CD4-positive, alpha-beta T cell treated with Interleukin-15 for 1 hour (primary cell): ENCODE data around the gene FOXF2.
"Not testable (repeated sequence)": the region's sequence is repeated elsewhere in the genome, so short reads cannot be mapped to it uniquely, and the experiment has no call there.

ENCODE experiments used
- DNase-seq: peaks from one replicate; pipeline ENCODE4 v3.0.0-alpha.2; 2020

FOXF2 gene

DNA sequence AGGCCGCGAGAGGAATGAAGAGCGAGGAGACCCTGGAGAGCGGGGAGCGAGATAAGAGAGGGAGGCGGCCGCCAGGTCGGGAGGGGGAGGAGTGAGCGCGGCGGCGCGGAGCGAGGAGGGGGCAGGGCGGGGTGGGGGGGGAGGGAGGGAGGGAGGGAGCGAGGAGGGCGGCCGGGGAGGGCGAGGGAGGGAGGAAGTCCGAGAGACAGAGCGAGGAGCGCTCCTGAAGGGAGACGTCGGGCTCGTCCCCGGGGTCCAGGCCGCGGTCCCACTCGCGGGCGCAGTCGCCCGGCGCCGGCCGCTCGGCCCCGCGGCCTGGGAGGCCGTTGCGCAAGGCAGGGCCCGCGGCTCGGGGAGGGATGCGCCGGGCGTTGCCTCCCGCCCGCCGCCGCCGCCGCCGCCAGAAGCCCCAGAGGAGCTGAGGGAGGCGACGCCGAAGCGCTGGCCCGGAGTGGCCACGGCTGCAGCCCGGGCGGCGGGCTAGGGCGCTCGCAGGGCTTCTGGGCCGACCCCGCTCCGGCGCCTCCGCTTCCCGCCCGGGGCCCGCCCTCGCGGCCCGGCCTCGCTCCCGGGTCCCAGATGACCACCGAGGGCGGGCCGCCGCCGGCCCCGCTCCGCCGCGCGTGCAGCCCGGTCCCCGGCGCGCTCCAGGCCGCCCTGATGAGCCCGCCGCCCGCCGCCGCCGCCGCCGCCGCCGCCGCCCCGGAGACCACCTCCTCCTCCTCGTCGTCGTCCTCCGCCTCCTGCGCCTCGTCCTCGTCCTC is at the start of gene FOXF2:
Gene FOXF2, plus strand, starts transcription at position 208 of the 764 bp plus-strand sequence. Its CDS starts 372 bp downstream, at position 580.
- no peak for DNase-seq

DNA sequence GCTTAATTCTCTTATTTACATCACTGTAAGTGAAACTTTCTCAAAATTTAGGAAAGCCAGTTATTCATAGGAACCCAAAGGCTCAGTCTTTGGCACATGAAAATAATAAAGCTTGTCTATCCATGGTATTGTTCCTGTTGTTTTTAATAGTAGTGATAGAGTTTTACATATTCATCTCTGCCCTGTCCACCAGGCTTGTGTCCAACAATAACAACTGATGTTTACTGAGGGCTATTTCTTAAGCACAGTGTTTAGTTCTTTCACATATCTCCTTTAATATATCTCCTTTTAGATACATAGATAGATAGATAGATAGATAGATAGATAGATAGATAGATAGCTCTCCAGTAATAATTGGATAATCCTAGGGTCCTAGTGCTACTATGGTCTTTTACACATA is 43.3 kb upstream of the FOXF2 start:
- no peak for DNase-seq

DNA sequence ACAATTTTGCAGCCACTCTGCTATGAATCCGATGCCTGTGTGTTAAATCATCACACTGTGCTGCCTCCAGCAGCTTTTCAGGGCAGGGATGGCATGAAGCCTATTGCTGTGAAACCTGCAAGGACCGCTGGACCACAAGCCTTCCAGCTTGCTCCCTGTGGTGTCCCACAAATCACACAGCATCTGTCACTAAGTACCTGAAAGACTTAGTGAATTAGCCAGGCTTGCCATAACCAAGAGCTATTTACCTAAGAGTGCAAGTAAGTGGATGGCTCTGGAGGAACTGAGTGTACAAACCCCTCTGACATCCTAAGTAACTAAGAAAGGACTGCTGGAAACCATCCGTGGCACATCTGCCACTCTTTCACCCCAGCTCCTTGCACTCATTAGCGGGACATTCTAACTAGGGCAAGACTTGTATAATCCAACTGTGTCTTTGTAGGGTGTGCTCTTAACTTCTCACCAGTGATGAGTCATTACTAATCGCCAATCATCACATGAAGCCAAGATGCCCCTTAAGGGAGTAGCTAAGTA is 42.8 kb upstream of the FOXF2 start:
- DNase-seq = no peak

DNA sequence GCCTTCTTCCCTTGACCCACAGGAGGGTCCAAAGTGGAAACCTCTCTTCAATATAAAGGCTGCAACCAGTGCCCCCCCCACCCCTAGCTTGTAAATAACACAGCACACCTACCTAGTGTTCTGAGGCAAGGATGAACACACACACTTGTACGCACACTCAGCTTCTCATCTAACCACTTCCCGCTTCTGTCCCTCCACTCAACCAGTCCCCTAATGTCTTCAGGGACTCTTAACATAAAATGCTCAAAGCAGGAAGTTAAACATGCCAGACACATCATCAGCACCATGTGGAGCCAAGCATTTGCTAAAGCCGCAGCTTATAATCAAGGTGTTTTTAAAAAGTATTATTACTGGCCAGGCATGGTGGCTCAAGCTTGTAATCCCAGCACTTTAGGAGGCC is 42.2 kb upstream of the FOXF2 start:
- DNase-seq = no peak

DNA sequence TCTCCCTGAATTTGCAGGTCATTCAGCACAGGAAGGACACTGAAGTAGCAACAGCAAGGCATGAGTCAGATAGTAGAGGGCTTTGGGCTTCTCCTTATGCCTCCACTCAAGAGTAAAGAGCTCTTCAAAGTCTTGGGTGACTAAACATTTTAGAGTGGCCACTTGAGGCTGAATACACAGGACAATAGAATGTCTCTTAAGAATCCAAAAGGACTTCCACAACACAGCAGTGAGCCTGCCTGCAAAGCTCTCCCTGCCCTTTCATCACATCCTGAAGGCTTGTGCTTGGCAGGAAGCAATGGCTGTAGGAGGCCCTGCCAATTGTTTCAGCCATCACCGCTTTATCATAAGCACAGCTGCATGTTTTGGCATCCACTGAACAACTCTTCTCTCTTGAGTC is 40.7 kb upstream of the FOXF2 start:
- no peak for DNase-seq

DNA sequence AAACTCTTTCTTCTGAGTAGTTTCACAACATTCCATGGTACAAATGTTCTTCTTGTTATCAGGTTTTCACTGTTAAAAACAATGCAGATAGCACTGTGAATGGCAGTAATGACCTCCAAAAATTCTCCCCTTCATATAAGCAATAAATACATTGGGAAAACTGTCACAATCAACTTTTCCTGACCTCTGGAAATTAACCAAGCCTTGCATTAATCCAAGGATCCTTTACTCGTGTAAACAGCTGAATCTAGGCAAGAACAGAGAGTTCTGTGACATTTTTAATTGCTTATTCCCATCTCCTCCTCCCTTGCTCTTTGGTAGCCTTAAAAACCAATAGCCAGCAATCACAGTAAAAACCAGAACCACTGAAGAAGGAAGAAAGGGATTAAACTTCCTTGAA is 39.7 kb upstream of the FOXF2 start:
- no peak for DNase-seq

DNA sequence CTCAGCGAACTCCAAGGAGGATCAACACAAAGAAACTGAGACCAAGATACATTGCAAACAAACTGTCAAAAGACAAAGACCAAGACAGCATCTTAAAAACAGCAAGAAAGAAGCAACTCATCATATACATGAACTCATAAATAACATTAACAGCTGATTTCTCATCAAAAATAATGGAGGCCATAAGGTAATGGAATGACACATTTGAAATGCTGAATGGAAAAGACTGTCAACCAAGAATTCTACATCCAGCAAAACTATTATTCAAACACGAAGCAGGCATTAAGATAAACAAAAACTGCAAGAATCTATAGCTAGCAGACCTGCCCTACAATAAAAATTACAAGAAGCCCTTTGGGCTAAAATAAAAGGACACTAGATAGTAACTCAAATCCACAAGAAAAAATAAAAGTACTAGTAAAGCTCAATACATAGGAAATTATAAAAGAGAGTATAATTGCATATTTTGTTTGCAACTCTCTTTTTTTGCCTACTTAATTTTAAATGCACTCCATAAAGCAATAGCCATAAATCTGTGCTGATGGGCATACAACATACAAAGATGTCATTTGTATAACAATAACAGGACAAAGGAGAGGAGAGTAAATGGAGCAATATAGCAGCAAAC is 37.9 kb upstream of the FOXF2 start:
- no peak for DNase-seq

DNA sequence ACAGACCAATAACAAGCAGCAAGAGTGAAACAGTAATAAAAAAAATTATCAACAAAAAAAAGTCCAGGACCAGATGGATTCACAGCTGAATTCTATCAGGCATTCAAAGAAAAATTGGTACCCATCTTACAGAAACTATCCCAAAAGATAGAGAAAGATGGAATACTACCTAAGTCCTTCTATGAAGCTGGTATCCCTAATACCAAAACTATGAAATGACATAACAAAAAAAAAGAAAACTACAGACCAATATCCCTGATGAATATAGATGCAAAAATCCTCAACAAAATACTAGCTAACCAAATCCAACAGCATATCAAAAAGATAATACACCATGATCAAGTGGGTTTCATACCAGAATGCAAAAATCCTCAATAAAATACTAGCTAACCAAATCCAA is 34.3 kb upstream of the FOXF2 start:
- DNase-seq = not testable (repeated sequence)

DNA sequence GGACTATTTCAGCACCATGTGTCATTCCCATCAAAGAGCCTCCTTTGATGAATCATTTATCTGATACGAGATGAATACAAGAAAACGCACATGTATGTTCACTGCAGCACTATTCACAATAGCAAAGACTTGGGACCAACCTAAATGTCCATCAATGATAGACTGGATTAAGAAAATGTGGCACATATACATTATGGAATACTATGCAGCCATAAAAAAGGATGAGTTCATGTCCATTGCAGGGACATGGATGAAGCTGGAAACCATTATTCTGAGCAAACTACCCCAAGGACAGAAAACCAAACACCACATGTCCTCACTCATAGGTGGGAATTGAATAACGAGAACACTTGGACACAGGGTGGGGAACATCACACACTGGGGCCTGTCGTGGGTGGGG is 27.7 kb upstream of the FOXF2 start:
- not testable (repeated sequence) for DNase-seq

DNA sequence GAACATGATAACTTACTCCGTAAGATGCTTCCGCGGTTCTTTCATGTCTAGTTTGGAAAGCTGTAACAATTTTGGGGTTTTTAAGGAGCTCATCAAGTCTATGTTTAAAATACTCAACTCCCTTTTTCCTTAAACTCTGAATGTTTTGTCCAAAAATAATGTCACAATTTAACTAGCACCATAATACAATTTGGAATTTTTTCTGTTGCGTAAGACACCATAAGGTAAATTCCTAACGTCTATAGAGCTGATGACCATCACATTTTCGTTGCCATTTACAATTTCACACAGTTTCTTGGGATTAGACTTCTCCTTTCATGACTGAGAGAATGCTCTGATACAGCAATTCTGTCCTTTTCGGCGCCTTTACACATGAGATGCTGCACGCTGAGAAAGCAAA is 26.7 kb upstream of the FOXF2 start:
- no peak for DNase-seq

DNA sequence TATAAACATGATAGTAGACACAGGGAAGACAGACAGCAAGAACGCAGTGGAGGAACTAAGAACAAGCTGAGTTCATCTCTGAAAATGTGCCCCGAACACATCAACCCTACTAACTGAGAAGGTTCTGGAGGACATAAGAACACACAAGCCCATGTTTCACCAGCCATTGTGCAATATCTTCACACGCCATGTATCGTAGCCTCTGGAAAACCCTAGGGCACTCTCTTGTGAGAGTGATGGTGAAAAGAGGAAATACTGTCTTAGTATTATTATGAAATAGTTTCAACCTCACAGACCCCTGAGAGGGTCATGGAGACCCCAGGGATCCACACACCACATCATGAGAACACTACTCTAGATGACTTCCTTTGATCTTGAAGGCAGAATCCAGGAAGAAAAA is 26.1 kb upstream of the FOXF2 start:
- DNase-seq = no peak

DNA sequence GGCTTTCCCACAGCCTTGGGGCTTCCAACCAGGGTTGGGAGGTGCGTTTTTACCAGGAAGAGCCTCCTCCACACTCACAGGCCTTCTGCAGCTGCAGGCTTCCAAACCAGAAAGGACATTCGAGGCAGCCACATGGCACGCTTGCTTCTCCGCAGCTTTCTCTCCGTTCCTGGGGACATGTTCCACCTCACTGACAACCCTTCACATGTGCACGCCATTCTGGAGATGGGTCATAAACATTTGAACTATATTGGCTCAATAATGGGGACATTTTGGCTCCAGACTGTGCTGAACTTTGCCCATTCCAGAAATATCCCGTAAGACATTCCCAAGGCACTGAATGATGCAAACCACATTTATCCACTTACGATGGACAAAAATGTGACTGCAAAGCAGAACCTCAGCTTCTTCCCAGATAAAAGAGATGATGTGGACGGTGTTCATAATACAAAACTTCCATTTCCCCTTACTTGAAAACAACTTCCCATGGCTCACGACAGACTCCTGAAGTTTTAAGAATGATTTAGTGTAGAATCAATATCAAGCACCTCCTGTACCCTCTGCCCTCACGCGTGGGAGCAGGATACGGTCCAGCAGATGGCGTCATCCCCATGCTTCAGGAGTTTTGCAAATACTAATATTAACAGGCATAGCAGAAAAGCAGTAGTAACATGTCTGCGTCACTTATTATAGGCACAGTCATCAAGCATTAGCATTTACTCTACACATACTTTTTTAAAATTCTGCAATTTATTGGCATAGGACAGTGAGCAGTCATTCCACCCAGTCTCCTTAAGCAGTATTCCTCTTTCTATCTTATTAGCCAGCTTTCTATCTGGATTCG is 25.4 kb upstream of the FOXF2 start:
- DNase-seq = no peak

DNA sequence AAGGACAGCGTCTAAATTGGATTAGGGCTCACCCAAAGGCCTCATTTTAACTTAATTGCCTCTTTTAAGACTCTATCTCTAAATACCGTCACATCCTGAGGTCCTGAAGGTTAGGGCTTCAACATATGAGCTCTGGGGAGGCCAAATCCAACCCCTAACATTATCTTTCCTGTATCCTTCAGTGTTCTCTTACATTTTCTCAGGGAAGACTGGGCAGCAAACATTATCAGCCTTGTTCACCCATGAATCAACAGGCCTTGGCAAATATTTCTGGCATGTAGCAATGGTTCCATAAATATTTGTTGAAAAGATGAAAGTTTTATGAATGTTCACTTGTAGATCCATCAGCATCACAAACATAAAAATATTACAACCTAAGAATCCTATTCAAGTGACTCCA is 24.6 kb upstream of the FOXF2 start:
- no peak for DNase-seq

DNA sequence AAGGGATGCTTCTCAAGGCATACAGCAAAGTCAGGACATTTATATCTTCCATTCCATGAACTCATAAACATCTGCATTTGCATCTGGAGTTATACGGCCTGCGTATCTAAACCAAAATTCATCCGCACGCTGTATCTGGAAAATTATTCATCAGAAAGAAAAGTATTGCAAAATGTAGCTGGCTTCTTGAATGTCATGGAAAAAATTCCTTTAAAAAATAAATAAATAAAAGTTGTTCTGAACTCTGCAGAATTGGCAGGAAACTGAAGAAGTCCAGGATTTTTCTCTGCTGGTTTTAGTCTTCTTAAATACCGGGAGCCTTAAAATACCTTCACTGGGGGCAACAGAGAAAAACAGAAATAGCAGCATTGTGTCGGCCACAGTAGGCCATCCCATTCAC is 23.7 kb upstream of the FOXF2 start:
- DNase-seq = no peak

DNA sequence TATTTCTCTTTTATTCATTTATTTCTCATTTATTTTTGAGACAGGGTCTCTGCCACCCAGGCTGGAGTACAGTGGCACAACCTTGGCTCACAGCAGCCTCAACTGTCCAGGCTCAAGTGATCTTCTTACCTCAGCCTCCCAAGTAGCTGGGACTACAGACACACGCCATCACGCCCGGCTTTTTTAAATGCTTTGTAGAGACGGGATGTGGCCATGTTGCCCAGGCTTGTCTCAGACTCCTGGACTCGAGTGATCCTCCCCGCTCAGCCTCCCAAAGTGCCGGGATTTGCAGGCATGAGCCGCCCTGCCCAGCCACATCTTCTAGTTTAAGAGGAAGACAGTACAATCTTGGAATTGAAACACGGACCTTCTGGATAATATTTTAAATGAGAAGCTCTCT is 21.6 kb upstream of the FOXF2 start:
- DNase-seq = no peak

DNA sequence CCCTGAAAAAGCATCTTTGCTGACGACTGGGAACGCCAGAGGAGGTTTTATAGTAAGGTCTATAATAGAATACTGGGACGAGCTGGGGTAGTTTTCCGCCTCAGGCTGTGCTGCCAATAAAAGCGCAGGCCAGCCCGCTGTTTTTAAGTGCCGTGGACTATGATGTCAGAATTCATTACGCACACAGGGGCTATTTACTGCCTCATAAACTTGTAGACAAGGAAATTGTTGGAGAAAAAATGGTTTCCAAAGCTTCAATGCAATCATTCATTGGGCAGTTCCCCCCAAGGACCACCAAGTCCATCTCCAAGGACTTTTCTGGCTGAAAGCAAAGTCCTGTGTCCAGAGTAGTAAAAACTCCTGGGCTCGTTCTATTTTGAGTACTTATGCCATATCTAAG is 20.4 kb upstream of the FOXF2 start:
- no peak for DNase-seq

DNA sequence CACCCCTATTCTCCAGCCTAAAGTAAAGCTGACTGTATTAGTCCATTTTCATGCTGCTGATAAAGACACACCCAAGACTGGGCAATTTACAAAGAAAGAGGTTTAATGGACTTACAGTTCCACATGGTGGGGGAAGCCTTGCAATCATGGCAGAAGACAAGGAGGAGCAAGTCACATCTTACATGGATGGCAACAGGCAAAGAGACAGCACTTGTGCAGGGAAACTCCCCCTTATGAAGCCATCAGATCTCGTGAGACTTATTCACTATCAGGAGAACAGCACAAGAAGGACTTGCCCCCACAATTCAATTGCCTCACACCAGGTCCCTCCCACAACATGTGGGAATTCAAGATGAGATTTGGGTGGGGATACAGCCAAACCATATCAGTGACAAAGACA is 19.7 kb upstream of the FOXF2 start:
- DNase-seq = not testable (repeated sequence)

DNA sequence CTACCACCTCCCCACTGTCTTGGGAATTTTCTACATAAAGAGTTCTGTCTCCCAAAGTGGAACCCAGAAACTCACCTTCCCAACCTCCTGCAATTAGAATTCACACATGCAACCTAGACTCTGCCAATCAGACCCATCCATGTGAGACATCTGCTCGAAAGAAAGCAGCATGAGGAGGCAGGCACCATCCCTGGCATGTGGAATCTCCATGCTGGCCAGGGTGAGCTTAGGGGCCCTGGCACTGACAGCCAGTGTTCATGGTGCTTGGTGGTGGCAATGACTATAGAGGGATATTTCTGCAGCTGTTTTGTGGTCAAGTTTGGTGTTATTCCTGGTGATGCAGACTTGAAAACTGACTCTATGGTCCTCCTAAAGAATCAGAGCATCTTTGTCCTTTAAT is 17.4 kb upstream of the FOXF2 start:
- no peak for DNase-seq

DNA sequence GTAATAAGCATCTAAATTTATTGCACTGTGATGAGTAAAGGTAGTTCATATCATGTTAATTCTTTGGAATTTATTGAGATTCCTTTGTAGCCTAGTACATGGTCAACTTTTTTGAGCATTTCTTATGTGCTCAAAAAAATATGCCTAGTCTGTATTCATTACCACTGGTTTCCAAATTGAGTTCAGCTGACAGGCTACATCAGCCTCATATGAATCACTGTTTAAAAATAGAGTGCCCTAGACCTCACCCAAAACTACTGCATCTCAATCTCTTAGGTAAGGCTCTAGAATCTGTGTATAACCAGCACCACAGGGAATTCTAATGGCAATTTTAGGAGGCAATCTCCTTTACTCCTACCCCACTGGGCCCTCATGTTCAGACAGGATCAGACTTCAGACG is 16.7 kb upstream of the FOXF2 start:
- DNase-seq = no peak

DNA sequence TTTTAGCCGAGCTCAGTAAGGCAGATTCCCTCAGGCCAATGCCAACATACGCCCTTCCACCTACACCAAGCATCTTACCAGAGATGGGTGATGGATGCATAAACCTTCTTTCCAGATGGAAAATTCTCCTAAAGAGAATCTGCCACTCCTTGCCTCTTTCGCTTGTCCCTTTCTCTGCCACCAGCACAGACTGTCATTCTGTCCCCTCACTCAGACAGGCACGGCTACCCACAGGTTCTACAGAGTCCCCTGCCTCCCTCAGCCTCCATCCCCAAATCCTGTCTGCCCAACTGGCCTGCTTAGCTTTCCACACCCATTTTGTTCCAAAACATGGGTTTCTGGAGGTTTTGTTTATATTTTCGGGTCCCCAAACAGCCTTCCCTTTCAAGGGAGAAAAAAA is 12.7 kb upstream of the FOXF2 start:
- DNase-seq = no peak

DNA sequence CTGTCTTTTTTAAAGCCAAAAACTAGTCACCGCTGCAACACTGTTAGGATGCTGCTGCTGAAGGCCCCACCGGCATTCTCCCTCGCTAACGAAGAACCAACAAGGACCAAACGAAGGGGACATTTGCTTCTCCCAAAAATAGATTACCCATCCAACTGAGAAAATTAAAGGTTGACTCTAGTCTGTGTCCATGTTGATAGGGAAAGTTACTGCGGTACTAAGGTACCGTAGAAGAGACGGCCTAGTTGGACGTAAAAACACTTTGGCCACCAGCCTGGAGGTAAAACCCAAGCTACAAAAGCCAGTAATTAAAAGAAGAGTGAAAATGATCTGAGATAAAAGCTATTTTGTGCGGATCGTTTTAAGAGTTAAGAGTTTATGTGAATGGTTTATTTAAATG is 11.8 kb upstream of the FOXF2 start:
- DNase-seq = no peak

DNA sequence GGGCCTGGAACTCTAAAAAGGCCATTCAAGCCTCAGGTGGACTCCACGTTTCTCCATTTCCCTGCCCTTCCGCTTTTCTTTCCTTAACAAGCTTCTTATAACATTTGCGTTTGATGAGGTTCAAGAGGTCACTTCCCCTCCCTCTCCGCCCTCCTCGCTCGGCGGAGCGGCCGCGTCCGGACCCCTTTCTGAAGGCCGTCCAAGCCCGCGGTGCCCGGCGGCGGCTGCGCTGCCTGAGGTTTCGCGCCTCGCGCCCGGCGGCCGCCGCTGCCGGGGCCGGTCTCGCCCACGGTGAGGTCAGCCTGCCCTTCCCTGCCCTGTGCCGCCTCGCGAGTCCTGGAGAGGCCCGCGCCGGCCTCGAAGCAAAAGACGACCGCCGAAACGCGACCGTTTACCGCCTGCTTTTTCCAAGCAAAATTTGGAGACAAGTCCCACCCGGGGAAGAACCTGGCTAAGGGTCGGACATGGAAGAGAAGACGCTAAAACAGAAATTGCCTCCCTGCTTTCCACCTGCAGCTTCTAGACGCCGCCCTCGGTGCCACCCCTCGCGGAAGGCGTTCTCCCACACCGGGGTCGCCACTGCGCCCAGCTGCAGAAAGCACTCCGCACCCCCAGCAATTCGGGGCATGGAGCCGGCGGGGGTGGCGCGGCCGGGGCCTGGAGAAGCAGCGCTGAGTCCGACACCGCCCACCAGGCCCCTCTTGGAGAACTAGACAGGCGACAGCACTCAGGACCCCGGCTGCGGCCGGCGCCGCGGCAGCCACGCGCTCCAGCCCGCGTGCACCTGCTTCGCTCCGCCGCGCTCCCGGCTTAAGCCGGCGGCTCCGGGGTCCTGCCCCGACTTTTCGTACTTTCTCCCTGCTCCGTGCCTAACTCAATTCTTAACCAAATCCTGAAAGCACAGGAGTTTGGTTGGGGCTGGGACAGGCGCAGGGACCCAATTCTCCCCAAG is 11.0 kb upstream of the FOXF2 start:
- no peak for DNase-seq
